IMR-90 (cell line): ENCODE measurements around the gene ZNF488. TPM values are rescaled to one million over a fixed set of nuclear protein-coding genes. Genes with fewer than 3 reads are reported as not detected.

ENCODE experiments used
- ATAC-seq: fragments of 200-7000 bp; cut with Tn5 transposase; 2 replicates; pipeline ENCODE4 v1.9.1; 2020; ENCODE audit warnings: low read depth, mild to moderate bottlenecking, moderate library complexity
- BruUV-seq: library from RNA; stranded (reverse); fragments of 400-500 nt; replicated peaks from 2 replicates; lab custom pipeline; 2021; lab: Mats Ljungman, UMichigan
- CTCF ChIA-PET: fragments of 300-600 bp; formaldehyde crosslinking; extraction: SDS; loops from one replicate; lab custom pipeline; 2021; ENCODE audit warnings: antibody characterized with exemption; lab: Yijun Ruan, JAX
- POLR2A ChIA-PET: fragments of 300-600 bp; sonication (Branson Sonifier 250); formaldehyde crosslinking; loops from one replicate; lab custom pipeline; 2022; ENCODE audit warnings: antibody characterized with exemption; ENCODE audit not compliant: unreplicated experiment; lab: Charles Lee
- DNase-seq: peaks from one replicate; pipeline ENCODE4 v3.0.0; 2013
- H2AFZ ChIP-seq: replicated peaks from 2 replicates; pipeline ENCODE3; 2013; ENCODE audit warnings: low read length, mild to moderate bottlenecking; ENCODE audit not compliant: poor library complexity
- H2AK5ac ChIP-seq: 2 replicates; pipeline ENCODE4 v1.6.1; 2013; ENCODE audit warnings: low read depth, low read length, inconsistent platforms
- H2AK9ac ChIP-seq: replicated peaks from 2 replicates; pipeline ENCODE3; 2013; ENCODE audit warnings: mild to moderate bottlenecking, low read depth, low read length, moderate library complexity; ENCODE audit not compliant: poor library complexity
- H2BK120ac ChIP-seq: 2 replicates; pipeline ENCODE4 v1.6.1; 2013; ENCODE audit warnings: low read depth, low read length, inconsistent platforms
- H2BK15ac ChIP-seq: 3 replicates; pipeline ENCODE4 v1.6.1; 2013; ENCODE audit warnings: low read depth, low read length, inconsistent platforms
- H2BK20ac ChIP-seq: 2 replicates; pipeline ENCODE4 v1.6.1; 2013; ENCODE audit warnings: low read depth, mild to moderate bottlenecking, inconsistent platforms, low read length, moderate library complexity
- H2BK5ac ChIP-seq: 2 replicates; pipeline ENCODE4 v1.6.1; 2013; ENCODE audit warnings: mild to moderate bottlenecking, low read depth, low read length, inconsistent platforms; ENCODE audit not compliant: poor library complexity, severe bottlenecking
- H3K14ac ChIP-seq: replicated peaks from 2 replicates; pipeline ENCODE4 v1.6.1; 2013; ENCODE audit warnings: low read depth, low read length, inconsistent platforms
- H3K18ac ChIP-seq: 2 replicates; pipeline ENCODE4 v1.6.1; 2013; ENCODE audit warnings: low read depth, low read length, control low read depth
- H3K23ac ChIP-seq: 2 replicates; pipeline ENCODE4 v1.6.1; 2013; ENCODE audit warnings: low read depth, low read length, inconsistent platforms
- H3K27ac ChIP-seq: 2 replicates; pipeline ENCODE4 v1.5.1; 2013; ENCODE audit warnings: mild to moderate bottlenecking, control low read depth, low read length; ENCODE audit not compliant: insufficient read depth
- H3K27me3 ChIP-seq: 2 replicates; pipeline ENCODE4 v1.6.1; 2013; ENCODE audit warnings: low read length; ENCODE audit not compliant: control insufficient read depth, insufficient read depth
- H3K36me3 ChIP-seq: 2 replicates; pipeline ENCODE4 v1.6.1; 2013; ENCODE audit warnings: low read length, mixed read lengths; ENCODE audit not compliant: control insufficient read depth, insufficient read depth
- H3K4ac ChIP-seq: 2 replicates; pipeline ENCODE4 v1.6.1; 2013; ENCODE audit warnings: low read depth, low read length, inconsistent platforms
- H3K4me1 ChIP-seq: 2 replicates; pipeline ENCODE4 v1.6.1; 2013; ENCODE audit warnings: low read length, mixed read lengths; ENCODE audit not compliant: control insufficient read depth, insufficient read depth
- H3K4me2 ChIP-seq: 2 replicates; pipeline ENCODE4 v1.6.1; 2013; ENCODE audit warnings: low read depth, mild to moderate bottlenecking, control low read depth, low read length, moderate library complexity
- H3K4me3 ChIP-seq: 2 replicates; pipeline ENCODE4 v1.5.1; 2013; ENCODE audit warnings: low read depth, mild to moderate bottlenecking, control low read depth, low read length, moderate library complexity; ENCODE audit not compliant: insufficient read depth
- H3K56ac ChIP-seq: 2 replicates; pipeline ENCODE4 v1.6.1; 2013; ENCODE audit warnings: low read length, inconsistent platforms; ENCODE audit not compliant: insufficient read depth; ENCODE audit errors: extremely low read depth
- H3K79me1 ChIP-seq, 2 experiments: 2 replicates each; pipeline ENCODE4 v1.6.1; 2013; ENCODE audit warnings: low read length in 2 of 2, inconsistent platforms in 1 of 2, low read depth in 1 of 2
- H3K9ac ChIP-seq: 2 replicates; pipeline ENCODE4 v1.6.1; 2013; ENCODE audit warnings: low read depth, low read length, control low read depth
- H3K9me1 ChIP-seq: 2 replicates; pipeline ENCODE4 v1.6.1; 2013; ENCODE audit warnings: low read length, inconsistent platforms; ENCODE audit not compliant: insufficient read depth
- H3K9me3 ChIP-seq: 2 replicates; pipeline ENCODE4 v1.6.1; 2013; ENCODE audit warnings: low read length; ENCODE audit not compliant: control insufficient read depth, insufficient read depth
- H4K20me1 ChIP-seq: 2 replicates; pipeline ENCODE4 v1.6.1; 2013; ENCODE audit warnings: low read length, inconsistent platforms; ENCODE audit not compliant: insufficient read depth
- H4K5ac ChIP-seq: 2 replicates; pipeline ENCODE4 v1.6.1; 2013; ENCODE audit warnings: mild to moderate bottlenecking, low read depth, low read length, control low read depth
- H4K8ac ChIP-seq, 2 experiments: 2 replicates each; pipeline ENCODE4 v1.6.1; 2013; ENCODE audit warnings: low read depth in 2 of 2, low read length in 2 of 2, control low read depth in 1 of 2, inconsistent platforms in 1 of 2
- H4K91ac ChIP-seq: 2 replicates; pipeline ENCODE4 v1.6.1; 2013; ENCODE audit warnings: low read depth, low read length, inconsistent platforms; ENCODE audit not compliant: insufficient read depth
- BHLHE40 ChIP-seq: fragments of 150-350 bp; IDR thresholded peaks from 2 replicates; pipeline ENCODE4 v1.6.1; 2016; ENCODE audit warnings: mild to moderate bottlenecking, low read depth, low read length
- MAFK ChIP-seq: IDR thresholded peaks from 2 replicates; pipeline ENCODE4 v1.6.1; 2012; ENCODE audit warnings: low read depth, low read length, improper control_type of control experiment
- NFE2L2 ChIP-seq: fragments of 150-350 bp; IDR thresholded peaks from 2 replicates; pipeline ENCODE4 v1.6.1; 2016; ENCODE audit warnings: low read depth, mild to moderate bottlenecking, low read length
- RFX5 ChIP-seq: IDR thresholded peaks from 2 replicates; pipeline ENCODE4 v1.8.0; 2012; ENCODE audit warnings: low read depth, mild to moderate bottlenecking, low read length, moderate library complexity
- SMC3 ChIP-seq: fragments of 150-350 bp; IDR thresholded peaks from 2 replicates; pipeline ENCODE4 v1.6.1; 2016; ENCODE audit warnings: low read depth, mild to moderate bottlenecking, antibody characterized with exemption, low read length, moderate library complexity
- WGBS, 2 experiments: methylation state at CpG; one replicate each; pipeline versions ENCODE4 v1.1.5 to v1.1.7; 2013; ENCODE audit warnings: missing lambda C conversion rate in 2 of 2; ENCODE audit not compliant: insufficient read length in 1 of 2; ENCODE audit errors: extremely low coverage in 2 of 2; 5-methylcytosine and 5-hydroxymethylcytosine counted together
- dilution Hi-C: fragments of 300-500 bp; cut with HindIII; formaldehyde crosslinking; loops from one replicate; pipeline ENCODE4 v1.14.3; 2018; ENCODE audit warnings: low sequenced_read_pairs; ENCODE audit not compliant: unreplicated experiment
- in situ Hi-C: fragments of 300-500 bp; cut with MboI; formaldehyde crosslinking; loops from 3 replicates; pipeline ENCODE4 v1.14.3; 2019; ENCODE audit warnings: low sequenced_read_pairs, inconsistent platforms, mixed read lengths
- intact Hi-C: fragments of 100-400 bp; cut with micrococcal nuclease; formaldehyde crosslinking; loops from 2 replicates; pipeline ENCODE4 v1.10.0; 2022
- polyA plus RNA-seq, 3 experiments: library from polyadenylated mRNA; depleted of rRNA; stranded (reverse); fragments of >200 nt; gene quantifications; 2 replicates each; pipeline ENCODE4 v1.2.3, GENCODE V29; 2012; ENCODE audit warnings: low replicate concordance in 1 of 3
- total RNA-seq: library from RNA; depleted of rRNA; stranded (reverse); fragments of >200 nt; gene quantifications from 2 replicates; pipeline ENCODE4 v1.2.3, GENCODE V29; 2012

Gene ZNF488
- total and polyA plus RNA-seq, 2 of the 4 experiments (the other 2 are of a cell fraction) = under 0.01 to 0.14 TPM

DNA sequence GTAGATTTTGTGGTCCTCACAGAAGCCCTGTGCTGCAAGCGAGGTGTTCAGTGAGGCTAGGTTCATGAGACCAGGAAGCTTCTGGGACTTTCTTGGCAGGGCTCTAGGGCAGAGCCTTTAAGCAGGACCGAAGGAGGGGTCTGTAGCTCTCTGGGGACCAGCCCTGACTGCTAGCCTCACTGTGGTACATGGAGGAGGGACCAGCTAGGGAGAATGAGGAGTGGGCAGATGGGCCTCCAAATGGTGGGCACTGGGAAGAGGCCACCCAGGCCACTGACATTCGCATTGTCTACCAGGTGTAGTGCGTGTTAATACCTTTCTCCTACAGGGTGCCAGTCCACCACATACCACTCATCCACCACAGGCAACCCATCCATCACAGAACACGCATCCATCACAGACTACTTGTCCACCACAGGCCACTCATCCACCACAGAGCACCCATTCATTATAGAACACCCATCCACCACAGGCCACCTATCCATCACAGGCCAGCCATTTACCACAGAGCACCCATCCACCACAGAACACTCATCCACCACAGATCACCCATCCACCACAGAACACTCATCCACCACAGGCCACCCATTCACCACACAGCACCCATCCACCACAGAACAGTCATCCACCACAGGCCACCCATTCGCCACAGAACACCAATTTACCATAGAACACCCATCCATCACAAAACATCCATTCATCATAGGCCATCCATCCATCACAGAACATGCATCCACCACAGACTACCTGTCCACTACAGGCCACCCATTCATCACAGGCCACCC, 31.6 kb upstream of the ZNF488 start:
- no peak for TF ChIP-seq NFE2L2
- TF ChIP-seq BHLHE40 = no peak
- TF ChIP-seq RFX5 = no peak
- TF ChIP-seq MAFK = no peak
- TF ChIP-seq SMC3 = no peak
- dilution Hi-C loops (no loop called here), intact Hi-C loops (no loop called here), in situ Hi-C loops (loop anchor here (25.0 kb wide), 1 partner anchor 878 kb away; no protein-coding TSS in a partner anchor)
- H3K27ac ChIP-seq = no peak overlapping the region
- no peak overlapping the region for H3K18ac ChIP-seq
- no peak overlapping the region for H3K9ac ChIP-seq
- no peak for DNase-seq
- no peak overlapping the region for H4K91ac ChIP-seq
- H3K36me3 ChIP-seq = no peaks in the 10 kb centered on the region
- no peak overlapping the region for H2BK15ac ChIP-seq
- no peak overlapping the region for H4K5ac ChIP-seq
- no peak overlapping the region for H2AK9ac ChIP-seq
- H2BK5ac ChIP-seq = no peak overlapping the region
- 90% methylated on average over 2 of the region's 6 CpGs; no CpG with 5 or more reads in 1 of the 2 experiments for WGBS, 2 experiments
- no peaks in the 10 kb centered on the region for H3K79me1 ChIP-seq
- no peak overlapping the region for H2BK120ac ChIP-seq
- H3K9me1 ChIP-seq = no peaks in the 10 kb centered on the region; the same call in 1 of the 2 replicates
- H3K27me3 ChIP-seq = peaks cover 56% of the 10 kb centered on the region
- H3K4me3 ChIP-seq = no peak overlapping the region
- ATAC-seq = no peak
- CTCF ChIA-PET = no interaction called here
- no peak overlapping the region for H3K4ac ChIP-seq
- H3K14ac ChIP-seq = no peak overlapping the region
- POLR2A ChIA-PET = no interaction called here
- H2AFZ ChIP-seq = no peak overlapping the region
- H2BK20ac ChIP-seq = no peak overlapping the region
- H2AK5ac ChIP-seq = no peak overlapping the region
- no peaks in the 10 kb centered on the region for H4K20me1 ChIP-seq
- no peak overlapping the region for H3K23ac ChIP-seq
- no peak overlapping the region for H4K8ac ChIP-seq
- no peak overlapping the region for H3K4me2 ChIP-seq
- peaks cover 2% of the 10 kb centered on the region; the same call in 1 of the 2 replicates for H3K4me1 ChIP-seq
- BruUV-seq = no TSS peak
- no peak overlapping the region for H3K56ac ChIP-seq
- H3K9me3 ChIP-seq = no peaks in the 10 kb centered on the region
